Hindlimb muscle (tissue), 1 donor: ENCODE results near the gene KLF2. TPM values are rescaled to one million over a fixed set of nuclear protein-coding genes. Genes with fewer than 3 reads are reported as not detected.
A peak's percentile ranks its signal among the peaks of the same experiment; 100 is the strongest.

ENCODE experiments used
- DNase-seq: peaks from one replicate; pipeline ENCODE4 v3.0.0-alpha.2; 2013
- polyA plus RNA-seq: library from polyadenylated mRNA; unstranded; fragments of 120-200 nt; gene quantifications from one replicate; pipeline ENCODE4 v1.2.1, GENCODE V29; 2013; ENCODE audit not compliant: insufficient read length

Gene KLF2
- polyA plus RNA-seq, 1 donor: 88.4 TPM

GRCh38 chr19:16308081-16308480 lies 16.5 kb upstream of the KLF2 start:
- no peak for DNase-seq

DNA sequence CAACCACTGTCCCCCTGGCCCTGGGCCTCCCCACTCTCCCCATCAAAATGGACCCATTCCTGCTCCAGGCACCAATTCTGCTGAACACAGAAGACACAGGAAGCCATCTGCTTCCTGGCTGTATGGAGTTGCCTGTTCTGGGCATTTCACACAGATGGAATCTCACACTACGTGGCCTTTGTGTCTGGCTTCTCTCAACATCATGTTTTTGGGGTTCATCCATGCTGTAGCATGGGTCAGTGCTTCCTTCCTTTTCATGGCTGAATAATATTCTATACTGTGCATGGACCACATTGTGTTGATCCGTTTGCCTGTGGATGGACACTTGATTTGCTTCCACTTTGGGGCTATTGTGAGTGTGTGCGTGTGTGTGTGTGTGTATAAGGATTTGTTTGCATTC lies 15.0 kb upstream of the KLF2 start:
- DNase-seq: no peak

GRCh38 chr19:16315825-16316505 lies 8.7 kb upstream of the KLF2 start:
- DNase-seq: peak; percentile 80

GRCh38 chr19:16316506-16316882 lies 8.1 kb upstream of the KLF2 start:
- DNase-seq: no peak

- DNase-seq: no peak
These were observed 5.1 kb upstream of the KLF2 start for GRCh38 chr19:16319481-16319880.

DNA sequence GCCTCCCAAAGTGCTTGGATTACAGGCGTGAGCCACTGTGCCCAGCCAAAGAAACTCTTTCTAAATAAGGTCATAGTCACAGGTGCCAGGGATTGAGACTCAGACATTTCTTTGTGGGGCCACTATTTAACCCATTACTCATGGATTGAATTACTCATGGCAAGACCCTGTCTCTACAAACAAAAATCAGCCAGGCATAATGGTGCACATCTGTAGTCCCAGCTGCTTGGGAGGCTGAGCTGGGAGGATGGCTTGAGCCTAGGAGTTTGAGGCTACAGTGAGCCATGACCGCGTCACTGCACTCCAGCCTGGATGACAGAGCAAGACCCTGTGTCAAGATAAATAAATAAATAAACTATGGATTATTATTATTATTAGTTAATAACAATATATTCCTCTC lies 3.6 kb upstream of the KLF2 start:
- no peak for DNase-seq

GRCh38 chr19:16325161-16325527 lies 518 bp downstream of the KLF2 start:
- DNase-seq: no peak

GRCh38 chr19:16325641-16326400 lies 1.2 kb downstream of the KLF2 start:
- no peak for DNase-seq

DNA sequence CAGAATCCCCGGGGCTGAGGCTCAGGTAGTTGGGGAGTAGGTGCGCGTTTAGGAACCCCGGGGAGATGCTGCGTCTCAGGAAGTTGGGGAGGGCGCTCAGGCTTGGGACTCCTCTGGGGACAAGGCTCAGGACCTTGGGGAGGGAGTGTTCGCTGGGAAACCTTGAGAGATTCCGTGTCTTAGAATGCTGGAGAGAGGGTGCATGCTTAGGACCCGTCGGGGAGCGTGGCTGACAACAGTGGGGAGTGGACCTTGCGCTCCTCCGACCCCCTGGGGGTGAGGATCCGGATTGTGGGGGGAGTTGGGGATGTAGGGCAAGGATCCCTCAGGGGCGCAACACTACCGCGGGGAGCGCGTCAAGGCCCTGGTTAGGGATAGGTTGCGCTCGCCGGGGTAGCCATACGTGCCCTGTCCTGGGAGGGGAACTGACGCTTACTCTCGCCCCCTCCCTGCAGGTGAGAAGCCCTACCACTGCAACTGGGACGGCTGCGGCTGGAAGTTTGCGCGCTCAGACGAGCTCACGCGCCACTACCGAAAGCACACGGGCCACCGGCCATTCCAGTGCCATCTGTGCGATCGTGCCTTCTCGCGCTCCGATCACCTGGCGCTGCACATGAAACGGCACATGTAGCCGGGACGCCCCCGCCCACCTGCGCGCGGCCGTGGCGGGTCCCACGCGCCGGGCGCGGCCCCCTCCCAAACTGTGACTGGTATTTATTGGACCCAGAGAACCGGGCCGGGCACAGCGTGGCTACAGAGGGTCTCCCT lies 2.0 kb downstream of the KLF2 start:
- no peak for DNase-seq

DNA sequence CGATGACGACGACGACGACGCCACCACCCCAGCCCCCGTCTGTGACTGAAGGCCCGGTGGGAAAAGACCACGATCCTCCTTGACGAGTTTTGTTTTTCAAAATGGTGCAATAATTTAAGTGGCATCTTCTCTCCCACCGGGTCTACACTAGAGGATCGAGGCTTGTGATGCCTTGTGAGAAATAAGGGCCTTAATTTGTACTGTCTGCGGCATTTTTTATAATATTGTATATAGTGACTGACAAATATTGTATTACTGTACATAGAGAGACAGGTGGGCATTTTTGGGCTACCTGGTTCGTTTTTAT lies 2.5 kb downstream of the KLF2 start:
- no peak for DNase-seq

- DNase-seq: no peak
These were observed 2.9 kb downstream of the KLF2 start for GRCh38 chr19:16327501-16327900.

GRCh38 chr19:16327911-16328823 lies 3.5 kb downstream of the KLF2 start:
- DNase-seq: peak; percentile 71

- DNase-seq: no peak
These were observed 4.3 kb downstream of the KLF2 start for GRCh38 chr19:16328824-16329482.

DNA sequence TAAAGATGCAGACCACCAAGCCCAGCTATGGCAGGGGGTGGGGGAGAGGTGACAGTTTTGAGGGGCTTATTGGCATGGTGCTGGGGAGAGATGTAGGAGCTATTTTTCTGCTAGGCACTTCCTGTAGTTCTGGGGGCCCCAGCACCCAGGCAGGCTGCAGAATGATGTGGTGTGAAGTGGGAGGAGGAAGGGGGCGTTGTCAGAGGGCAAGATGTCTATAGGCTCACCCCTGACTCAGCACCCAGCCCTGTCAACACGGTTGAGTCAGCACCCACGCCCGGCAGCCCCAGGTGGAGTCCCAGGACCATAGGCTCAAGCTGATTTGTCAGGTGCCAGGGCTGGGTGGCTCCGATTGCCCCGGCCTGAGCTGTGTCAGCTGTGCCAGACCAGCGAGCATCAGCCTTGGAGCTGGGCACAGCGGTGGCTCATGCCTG lies 5.8 kb downstream of the KLF2 start:
- peak; percentile 52 for DNase-seq

DNA sequence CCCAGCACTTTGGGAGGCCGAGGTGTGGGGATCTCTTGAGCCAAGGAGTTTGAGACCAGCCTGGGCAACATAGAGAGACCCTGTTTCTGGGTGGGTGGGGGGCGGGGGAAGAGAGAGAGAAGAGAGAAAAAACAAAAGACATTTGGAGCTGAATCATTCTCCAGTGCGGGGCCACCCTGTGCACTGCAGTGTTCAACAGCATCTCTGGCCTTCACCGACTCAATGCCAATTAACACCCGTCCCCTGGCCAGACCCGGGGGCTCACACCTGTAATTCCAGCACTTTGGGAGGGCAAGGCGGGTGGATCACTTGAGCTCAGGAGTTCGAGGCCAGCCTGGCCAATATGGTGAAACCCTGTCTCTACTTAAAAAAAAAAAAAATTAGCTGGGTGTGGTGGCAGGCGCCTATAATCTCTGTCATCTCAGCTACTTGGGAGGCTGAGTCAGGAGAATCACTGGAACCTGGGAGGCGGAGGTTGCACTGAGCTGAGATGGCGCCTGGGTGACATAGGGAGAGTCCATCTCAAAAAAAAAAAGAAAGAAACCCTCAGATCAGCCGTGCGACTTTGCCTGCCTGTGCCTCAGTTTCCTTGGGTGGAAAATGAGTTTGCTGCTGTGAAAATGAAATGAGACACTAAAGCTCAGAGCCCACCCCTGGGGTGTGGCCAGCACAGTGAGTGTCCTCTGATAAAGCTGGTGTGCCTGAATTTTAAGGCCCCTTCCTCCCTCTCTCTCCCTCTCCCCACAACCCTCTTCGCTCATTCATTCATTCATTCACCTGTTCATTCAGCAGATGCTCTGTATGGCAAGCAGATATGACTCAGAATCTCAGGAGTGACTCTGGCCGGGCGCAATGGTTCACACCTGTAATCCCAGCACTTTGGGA lies 6.4 kb downstream of the KLF2 start:
- DNase-seq: no peak

DNA sequence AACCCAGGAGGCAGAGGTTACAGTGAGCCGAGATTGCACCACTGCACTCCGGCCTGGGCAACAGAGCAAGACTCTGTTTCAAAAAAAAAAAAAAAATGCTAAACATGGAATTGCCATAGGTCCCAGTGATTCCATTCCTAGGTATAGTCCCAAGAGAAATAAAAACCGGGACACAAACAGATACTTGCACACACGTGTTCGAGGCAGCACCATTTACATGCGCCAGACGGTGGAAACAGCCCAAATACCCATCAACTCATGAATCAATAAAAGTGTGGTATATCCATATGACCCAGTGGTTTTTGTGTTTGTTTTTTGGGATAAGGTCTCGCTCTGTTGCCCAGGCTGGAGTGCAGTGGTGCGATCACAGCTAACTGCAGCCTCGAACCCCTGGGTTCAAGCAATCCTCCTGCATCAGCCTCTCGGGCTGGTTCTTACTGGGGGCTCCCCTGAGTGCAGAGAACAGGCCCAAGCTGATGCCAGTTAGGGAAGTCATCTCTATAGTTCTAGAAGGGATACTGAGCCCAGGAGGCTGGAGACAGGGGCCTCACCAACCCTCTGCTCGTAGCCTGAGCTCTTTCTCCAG lies 8.5 kb downstream of the KLF2 start:
- no peak for DNase-seq

GRCh38 chr19:16334411-16334810 lies 9.8 kb downstream of the KLF2 start:
- no peak for DNase-seq

- no peak for DNase-seq
These were observed 10.6 kb downstream of the KLF2 start for GRCh38 chr19:16335226-16335625.

GRCh38 chr19:16336571-16336970 lies 11.9 kb downstream of the KLF2 start:
- DNase-seq: no peak

DNA sequence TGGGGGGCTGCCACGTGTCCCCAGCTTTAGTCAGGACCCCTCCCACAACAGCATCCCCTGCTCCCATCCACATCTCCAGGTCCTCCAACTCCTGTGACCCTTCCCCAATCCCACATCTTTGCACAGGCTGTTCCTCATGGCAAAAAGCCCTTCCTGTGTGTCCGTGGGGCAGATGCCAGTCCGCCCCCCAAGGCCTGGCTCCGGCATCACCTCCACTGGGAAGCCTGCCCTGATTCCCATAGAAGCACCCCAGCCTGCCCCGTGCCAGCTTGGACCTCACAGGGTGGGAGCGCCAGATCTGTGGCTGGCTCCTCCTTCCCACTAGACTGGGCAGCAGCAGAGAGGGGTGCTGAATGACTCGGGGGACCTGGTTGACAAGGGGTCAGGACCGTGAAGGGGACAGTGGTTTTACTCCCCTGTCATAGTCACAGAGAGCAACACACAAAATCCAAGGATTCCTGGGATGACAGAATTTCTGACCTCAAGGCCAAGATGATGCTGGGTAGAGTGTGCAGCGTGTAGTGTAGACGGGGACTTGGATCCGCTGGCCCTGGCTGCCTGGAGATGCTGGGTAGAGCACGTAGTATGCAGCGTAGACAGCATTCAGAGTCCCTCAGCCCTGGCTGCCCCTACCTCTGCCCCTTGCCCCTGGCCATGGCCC lies 13.3 kb downstream of the KLF2 start:
- no peak for DNase-seq
